Astrocyte (in vitro differentiated cells and primary cell): ENCODE results near the gene CAPN7.
"Not testable (repeated sequence)": the region's sequence is repeated elsewhere in the genome, so short reads cannot be mapped to it uniquely, and the experiment has no call there.

Source experiments
- EZH2 ChIP-seq: IDR thresholded peaks from 2 replicates; pipeline ENCODE4 v1.6.1; 2012; ENCODE audit warnings: mild to moderate bottlenecking, low read length, inconsistent platforms; ENCODE audit not compliant: insufficient read depth
- TF ChIP-seq, protein P1 (sequence below): IDR thresholded peaks from 2 replicates; pipeline ENCODE4 v1.5.1; 2011; ENCODE audit warnings: low read depth, mild to moderate bottlenecking, inconsistent platforms, low read length, moderate library complexity; ENCODE audit not compliant: insufficient read depth

DNA sequence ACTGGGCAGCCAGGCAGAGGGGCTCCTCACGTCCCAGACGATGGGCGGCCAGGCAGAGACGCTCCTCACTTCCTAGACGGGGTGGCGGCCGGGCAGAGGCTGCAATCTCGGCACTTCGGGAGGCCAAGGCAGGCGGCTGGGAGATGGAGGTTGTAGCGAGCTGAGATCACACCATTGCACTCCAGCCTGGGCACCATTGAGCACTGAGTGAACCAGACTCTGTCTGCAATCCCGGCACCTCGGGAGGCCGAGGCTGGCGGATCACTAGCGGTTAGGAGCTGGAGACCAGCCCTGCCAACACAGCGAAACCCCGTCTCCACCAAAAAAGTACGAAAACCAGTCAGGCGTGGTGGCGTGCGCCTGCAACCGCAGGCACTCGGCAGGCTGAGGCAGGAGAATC is 42.4 kb upstream of the CAPN7 start:
- TF ChIP-seq, protein P1, sequence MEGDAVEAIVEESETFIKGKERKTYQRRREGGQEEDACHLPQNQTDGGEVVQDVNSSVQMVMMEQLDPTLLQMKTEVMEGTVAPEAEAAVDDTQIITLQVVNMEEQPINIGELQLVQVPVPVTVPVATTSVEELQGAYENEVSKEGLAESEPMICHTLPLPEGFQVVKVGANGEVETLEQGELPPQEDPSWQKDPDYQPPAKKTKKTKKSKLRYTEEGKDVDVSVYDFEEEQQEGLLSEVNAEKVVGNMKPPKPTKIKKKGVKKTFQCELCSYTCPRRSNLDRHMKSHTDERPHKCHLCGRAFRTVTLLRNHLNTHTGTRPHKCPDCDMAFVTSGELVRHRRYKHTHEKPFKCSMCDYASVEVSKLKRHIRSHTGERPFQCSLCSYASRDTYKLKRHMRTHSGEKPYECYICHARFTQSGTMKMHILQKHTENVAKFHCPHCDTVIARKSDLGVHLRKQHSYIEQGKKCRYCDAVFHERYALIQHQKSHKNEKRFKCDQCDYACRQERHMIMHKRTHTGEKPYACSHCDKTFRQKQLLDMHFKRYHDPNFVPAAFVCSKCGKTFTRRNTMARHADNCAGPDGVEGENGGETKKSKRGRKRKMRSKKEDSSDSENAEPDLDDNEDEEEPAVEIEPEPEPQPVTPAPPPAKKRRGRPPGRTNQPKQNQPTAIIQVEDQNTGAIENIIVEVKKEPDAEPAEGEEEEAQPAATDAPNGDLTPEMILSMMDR = not testable (repeated sequence)
- TF ChIP-seq EZH2 = not testable (repeated sequence)
